Osteoblast (primary cell): ENCODE data around the gene MRGPRE. TPM values are rescaled to one million over a fixed set of nuclear protein-coding genes. Genes with fewer than 3 reads are reported as not detected.

Source experiments
- DNase-seq: peaks from one replicate; pipeline ENCODE4 v3.0.0; 2011; ENCODE audit warnings: low spot score, mixed read lengths; ENCODE audit not compliant: insufficient read length; ENCODE audit errors: missing footprints
- H2AFZ ChIP-seq: 2 replicates; pipeline ENCODE4 v1.6.0; 2011; ENCODE audit warnings: mild to moderate bottlenecking, low read length
- H3K27ac ChIP-seq: 2 replicates; pipeline ENCODE4 v1.5.1; 2011; ENCODE audit warnings: mild to moderate bottlenecking, low read depth, low read length, moderate library complexity
- H3K27me3 ChIP-seq: 2 replicates; pipeline ENCODE4 v1.6.0; 2012; ENCODE audit warnings: mild to moderate bottlenecking, control low read depth, inconsistent platforms, low read length, moderate library complexity; ENCODE audit not compliant: insufficient read depth
- H3K36me3 ChIP-seq: 2 replicates; pipeline ENCODE4 v1.5.1; 2011; ENCODE audit warnings: mild to moderate bottlenecking, low read length, control low read depth, moderate library complexity; ENCODE audit not compliant: insufficient read depth
- H3K4me1 ChIP-seq: 2 replicates; pipeline ENCODE4 v1.5.1; 2011; ENCODE audit warnings: mild to moderate bottlenecking, low read length, control low read depth, moderate library complexity; ENCODE audit not compliant: insufficient read depth
- H3K4me2 ChIP-seq: 2 replicates; pipeline ENCODE4 v1.6.0; 2011; ENCODE audit warnings: mild to moderate bottlenecking, low read length; ENCODE audit not compliant: insufficient read depth
- H3K4me3 ChIP-seq: fragments of 200-600 bp; sonication (generic); 3 replicates; pipeline ENCODE4 v1.5.1; 2012; ENCODE audit warnings: mild to moderate bottlenecking, low read length, inconsistent platforms; ENCODE audit not compliant: insufficient read depth
- H3K79me2 ChIP-seq: 2 replicates; pipeline ENCODE4 v1.6.0; 2012; ENCODE audit warnings: mild to moderate bottlenecking, low read length, control low read depth, inconsistent platforms; ENCODE audit not compliant: insufficient read depth
- H3K9me3 ChIP-seq: 2 replicates; pipeline ENCODE4 v1.5.1; 2011; ENCODE audit warnings: low read depth, low read length, control low read depth
- H4K20me1 ChIP-seq: 2 replicates; pipeline ENCODE4 v1.6.0; 2012; ENCODE audit warnings: mild to moderate bottlenecking, low read length, control low read depth; ENCODE audit not compliant: insufficient read depth
- CTCF ChIP-seq: IDR thresholded peaks from 2 replicates; pipeline ENCODE4 v1.5.1; 2011; ENCODE audit warnings: mild to moderate bottlenecking, low read depth, low read length, moderate library complexity; ENCODE audit errors: extremely low read depth
- total RNA-seq: library from RNA; depleted of rRNA; stranded (reverse); fragments of >200 nt; gene quantifications from 2 replicates; pipeline ENCODE4 v1.2.3, GENCODE V29; 2012

Gene MRGPRE
- total RNA-seq, 1 donor, result under 0.01 TPM

DNA sequence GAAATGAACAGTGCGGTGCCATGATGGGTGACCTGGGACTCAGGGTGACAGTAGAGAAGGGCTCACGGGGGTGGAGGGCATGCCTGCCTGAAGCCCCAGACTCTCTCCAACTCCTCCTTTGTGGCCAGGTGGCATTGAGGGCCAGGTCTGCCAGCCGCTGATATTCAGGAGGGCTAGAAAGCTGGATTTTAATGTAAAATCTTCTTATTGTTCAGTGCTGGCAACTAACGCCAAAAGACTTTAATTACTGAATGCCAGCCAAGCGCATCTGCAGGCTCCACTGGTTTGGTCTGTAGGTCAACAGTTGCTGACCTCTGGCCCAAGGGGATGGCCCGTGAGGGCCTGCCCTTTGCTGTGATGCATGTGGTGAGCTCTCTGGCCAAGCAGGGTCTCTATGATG is 23.9 kb downstream of the MRGPRE start:
- no peak for DNase-seq
- peaks cover 24% of the 10 kb centered on the region for H3K27me3 ChIP-seq
- TF ChIP-seq CTCF, result no peak

DNA sequence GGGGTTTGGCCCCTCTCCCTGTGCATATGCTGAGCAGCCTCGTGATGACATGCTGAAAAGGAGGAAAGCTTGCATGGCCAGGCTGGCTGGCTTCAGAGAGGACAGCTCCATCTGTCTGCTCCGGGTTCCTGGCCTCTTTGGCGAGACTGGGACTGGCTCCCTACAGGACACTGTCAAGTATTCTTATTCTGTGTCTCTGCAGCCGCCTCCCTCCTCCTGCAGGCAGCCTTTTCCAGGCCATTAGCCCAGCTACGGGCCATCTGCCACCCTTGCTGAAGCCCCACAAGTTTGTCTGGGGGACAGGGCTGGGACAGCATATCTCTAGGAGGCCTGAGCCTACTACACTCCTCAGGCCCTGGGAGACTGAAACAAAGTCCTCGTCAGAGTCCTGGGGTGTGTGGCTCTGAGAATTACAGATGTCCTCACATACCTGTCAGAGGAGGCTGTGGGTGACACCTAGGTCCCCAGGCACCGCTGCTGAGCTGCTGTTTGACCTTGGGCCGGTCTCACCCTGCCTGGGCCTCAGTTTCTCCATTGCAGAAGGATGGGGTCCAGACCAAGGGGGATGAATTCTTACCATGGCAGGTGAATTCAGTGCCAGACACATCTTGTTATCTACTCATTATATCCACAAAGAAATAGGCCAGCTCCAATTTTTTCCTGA is 24.6 kb downstream of the MRGPRE start:
- H3K4me1 ChIP-seq, result no peaks in the 10 kb centered on the region
- H3K27me3 ChIP-seq, result peaks cover 30% of the 10 kb centered on the region
- H2AFZ ChIP-seq, result no peak overlapping the region
- TF ChIP-seq CTCF, result no peak
- H3K4me3 ChIP-seq, result no peak overlapping the region
- H3K4me2 ChIP-seq, result no peak overlapping the region
- H4K20me1 ChIP-seq, result no peaks in the 10 kb centered on the region
- peak; percentile 22 for DNase-seq
- H3K79me2 ChIP-seq, result no peaks in the 10 kb centered on the region
- H3K27ac ChIP-seq, result no peak overlapping the region
- H3K9me3 ChIP-seq, result no peaks in the 10 kb centered on the region
- no peaks in the 10 kb centered on the region for H3K36me3 ChIP-seq

More for the DNA sequence above, 23.9 kb downstream of the MRGPRE start:
- no peak overlapping the region for H3K4me2 ChIP-seq
- no peaks in the 10 kb centered on the region for H4K20me1 ChIP-seq
- H3K9me3 ChIP-seq, result no peaks in the 10 kb centered on the region
- H3K4me1 ChIP-seq, result no peaks in the 10 kb centered on the region
- no peak overlapping the region for H3K4me3 ChIP-seq
- H3K79me2 ChIP-seq, result no peaks in the 10 kb centered on the region
- H3K36me3 ChIP-seq, result no peaks in the 10 kb centered on the region
- no peak overlapping the region for H3K27ac ChIP-seq
- no peak overlapping the region for H2AFZ ChIP-seq

- TF ChIP-seq CTCF, result no peak
- no peak overlapping the region for H3K27ac ChIP-seq
- no peak overlapping the region for H3K4me2 ChIP-seq
- no peak for DNase-seq
- H3K27me3 ChIP-seq, result peaks cover 37% of the 10 kb centered on the region
- H3K36me3 ChIP-seq, result no peaks in the 10 kb centered on the region
- H4K20me1 ChIP-seq, result no peaks in the 10 kb centered on the region
- H3K79me2 ChIP-seq, result no peaks in the 10 kb centered on the region
- no peak overlapping the region for H3K4me3 ChIP-seq
- no peaks in the 10 kb centered on the region for H3K4me1 ChIP-seq
- no peaks in the 10 kb centered on the region for H3K9me3 ChIP-seq
- H2AFZ ChIP-seq, result no peak overlapping the region
Measured at GRCh38 chr11:3206922-3207204, 25.4 kb downstream of the MRGPRE start.

GRCh38 chr11:3206156-3206921 is 25.9 kb downstream of the MRGPRE start:
- no peak for TF ChIP-seq CTCF
- no peak overlapping the region for H3K4me2 ChIP-seq
- H3K9me3 ChIP-seq, result no peaks in the 10 kb centered on the region
- peak; percentile 68 for DNase-seq
- H2AFZ ChIP-seq, result no peak overlapping the region
- no peaks in the 10 kb centered on the region for H3K79me2 ChIP-seq
- H4K20me1 ChIP-seq, result no peaks in the 10 kb centered on the region
- H3K27me3 ChIP-seq, result peaks cover 38% of the 10 kb centered on the region
- no peak overlapping the region for H3K4me3 ChIP-seq
- no peak overlapping the region for H3K27ac ChIP-seq
- H3K36me3 ChIP-seq, result no peaks in the 10 kb centered on the region
- H3K4me1 ChIP-seq, result no peaks in the 10 kb centered on the region
